Esophagus muscularis mucosa (tissue), 3 donors: ENCODE data around the gene RHBDF2.

Source experiments
- POLR2AphosphoS5 ChIP-seq, 2 donors: sonication (generic); formaldehyde crosslinking; IDR thresholded peaks; one replicate each; pipeline ENCODE4 v1.6.1; 2017; ENCODE audit warnings: antibody characterized with exemption in 2 of 2
- TF ChIP-seq, protein P1 (sequence below), 3 experiments: fragments of 200-600 bp in 2 of 3; fragments of 450-650 bp in 1 of 3; sonication (generic) in 2 of 3; IDR thresholded peaks; one replicate each; pipeline ENCODE4 v1.5.1; 2017 to 2019; ENCODE audit warnings: antibody characterized with exemption in 3 of 3, mild to moderate bottlenecking in 2 of 3, moderate library complexity in 1 of 3

DNA sequence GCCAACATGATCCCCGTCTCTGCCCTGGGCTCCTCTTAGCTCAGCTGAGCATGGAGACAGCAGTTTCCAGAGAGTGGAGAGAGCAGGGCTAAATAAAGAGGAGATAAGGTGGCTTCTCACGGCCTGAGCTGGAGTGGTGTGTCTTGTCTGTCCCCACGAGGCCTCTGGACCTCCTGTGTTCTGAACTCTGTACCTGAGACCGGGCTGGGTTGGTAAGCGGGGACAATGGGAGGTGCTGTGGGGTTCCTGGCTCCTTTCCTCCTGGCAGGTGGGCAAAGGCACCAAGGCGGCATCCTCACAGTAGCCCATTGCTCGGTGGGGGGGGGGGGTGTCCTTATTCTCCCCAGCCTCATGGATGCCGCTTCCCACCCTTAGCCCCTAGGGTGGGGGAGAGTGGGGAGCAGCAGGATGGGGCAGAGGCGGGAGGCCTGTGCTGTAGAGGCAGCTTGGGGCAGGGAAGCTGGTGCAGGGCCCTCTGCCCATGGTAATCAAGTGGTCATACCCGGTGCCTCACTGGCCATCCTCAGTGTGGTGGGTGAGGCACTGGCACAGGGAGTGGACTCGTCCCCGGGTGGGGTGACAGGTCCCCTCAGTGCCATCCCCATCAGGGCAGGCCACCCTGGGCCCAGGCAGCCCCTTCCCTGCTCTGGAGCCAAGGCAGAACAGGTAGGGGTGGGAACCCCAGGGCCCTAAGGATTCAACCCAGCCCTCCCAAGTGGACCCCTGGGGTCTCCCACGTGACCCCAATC is 31.1 kb downstream of the RHBDF2 start:
- no peak for TF ChIP-seq POLR2AphosphoS5 (IDR thresholded peaks at IDR 0.05)
- TF ChIP-seq, protein P1, sequence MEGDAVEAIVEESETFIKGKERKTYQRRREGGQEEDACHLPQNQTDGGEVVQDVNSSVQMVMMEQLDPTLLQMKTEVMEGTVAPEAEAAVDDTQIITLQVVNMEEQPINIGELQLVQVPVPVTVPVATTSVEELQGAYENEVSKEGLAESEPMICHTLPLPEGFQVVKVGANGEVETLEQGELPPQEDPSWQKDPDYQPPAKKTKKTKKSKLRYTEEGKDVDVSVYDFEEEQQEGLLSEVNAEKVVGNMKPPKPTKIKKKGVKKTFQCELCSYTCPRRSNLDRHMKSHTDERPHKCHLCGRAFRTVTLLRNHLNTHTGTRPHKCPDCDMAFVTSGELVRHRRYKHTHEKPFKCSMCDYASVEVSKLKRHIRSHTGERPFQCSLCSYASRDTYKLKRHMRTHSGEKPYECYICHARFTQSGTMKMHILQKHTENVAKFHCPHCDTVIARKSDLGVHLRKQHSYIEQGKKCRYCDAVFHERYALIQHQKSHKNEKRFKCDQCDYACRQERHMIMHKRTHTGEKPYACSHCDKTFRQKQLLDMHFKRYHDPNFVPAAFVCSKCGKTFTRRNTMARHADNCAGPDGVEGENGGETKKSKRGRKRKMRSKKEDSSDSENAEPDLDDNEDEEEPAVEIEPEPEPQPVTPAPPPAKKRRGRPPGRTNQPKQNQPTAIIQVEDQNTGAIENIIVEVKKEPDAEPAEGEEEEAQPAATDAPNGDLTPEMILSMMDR (IDR thresholded peaks at IDR 0.05), result no peak
